ENCODE measurements around the gene PTPN14. TPM values are rescaled to one million over a fixed set of nuclear protein-coding genes. Genes with fewer than 3 reads are reported as not detected.

PTPN14 gene
- total and polyA plus RNA-seq, 2 of the 8 experiments (the other 6 are each of a cell fraction or from before 2014, with no cell fraction given), result 14.4 to 93.6 TPM

GRCh38 chr1:214461305-214461704 is 90.1 kb downstream of the PTPN14 start:
- ChIA-PET CTCF (ENCODE audit: partially characterized antibody) (interaction anchor here (0.7 to 1.3 kb wide), 2 partner anchors 11 to 48 kb away, joined by 3 to 4 read pairs; no protein-coding TSS in a partner anchor), POLR2A (ENCODE audit: partially characterized antibody) (interaction anchor here (1.5 kb wide), 1 partner anchor 89 kb away, joined by 4 read pairs; no protein-coding TSS in a partner anchor)
- Histone ChIP-seq H3K56ac (replicated peaks; ENCODE audit: insufficient read length, low read depth, low read length) (no peak overlapping the region), H2AK5ac (ENCODE audit: low read depth, low read length) (peak overlapping the region; percentile 77; the same call in 1 of the 2 replicates), H3K4ac (replicated peaks; ENCODE audit: insufficient read length, low read depth, low read length) (no peak overlapping the region), H3K23me2 (ENCODE audit: low read depth, low read length) (peaks cover 4% of the 10 kb centered on the region; the same call in 1 of the 2 replicates), H3K27me3 (replicated peaks in 1 of 4; ENCODE audit: control insufficient read depth in 3 of 4, extremely low read depth in 1 of 4, insufficient read depth in 3 of 4, low read length in 3 of 4) (no peaks in the 10 kb centered on the region), H2BK20ac (ENCODE audit: low read length) (no peak overlapping the region), H3K27ac (ENCODE audit: low read depth, low read length) (no peak overlapping the region), H2BK12ac (ENCODE audit: low read depth, low read length) (no peak overlapping the region), H3K18ac (ENCODE audit: extremely low read depth, low read length) (no peak overlapping the region), H3K79me1 (ENCODE audit: low read depth, low read length) (peaks cover 6% of the 10 kb centered on the region; the same call in 1 of the 2 replicates), H3K36me3 (ENCODE audit: control insufficient read depth in 2 of 4, insufficient read depth in 4 of 4, low read length in 3 of 4) (peaks cover 0 to 3% (median 2%) of the 10 kb centered on the region in 4 experiments; a peak in 1 of 8 replicates), H3K23ac (ENCODE audit: insufficient read length) (no peak overlapping the region), H2BK15ac (ENCODE audit: low read length) (no peak overlapping the region), H3K14ac (ENCODE audit: insufficient read length) (no peak overlapping the region), H3K4me3 (ENCODE audit: extremely low read depth in 1 of 4, insufficient read depth in 2 of 4, low read depth in 3 of 4, low read length in 4 of 4) (no peak overlapping the region), H4K5ac (ENCODE audit: insufficient read length, low read depth, low read length) (no peak overlapping the region), H3K79me2 (ENCODE audit: control insufficient read depth in 1 of 2, insufficient read depth in 2 of 2, low read length in 2 of 2) (peaks cover 0 to 67% of the 10 kb centered on the region in 2 experiments; a peak in 2 of 4 replicates), H4K20me1 (replicated peaks in 1 of 2; ENCODE audit: control insufficient read depth in 1 of 2, insufficient read depth in 2 of 2, low read length in 2 of 2) (no peaks in the 10 kb centered on the region), H4K91ac (replicated peaks; ENCODE audit: insufficient read length, low read length) (no peak overlapping the region), H2AFZ (ENCODE audit: low read length) (no peak overlapping the region), H3K9ac (replicated peaks in 1 of 4; ENCODE audit: extremely low read depth in 1 of 4, low read depth in 3 of 4, low read length in 3 of 4) (no peak overlapping the region), H3K9me3 (ENCODE audit: insufficient read depth in 2 of 2, low read depth in 1 of 2, low read length in 1 of 2) (no peaks in the 10 kb centered on the region), H4K8ac (ENCODE audit: extremely low read depth, insufficient read depth, low read length) (no peak overlapping the region), H3K4me2 (ENCODE audit: insufficient read depth in 1 of 2, low read depth in 2 of 2, low read length in 2 of 2) (no peak overlapping the region), H2BK120ac (replicated peaks; ENCODE audit: low read depth, low read length) (no peak overlapping the region), H3K4me1 (replicated peaks in 1 of 4; ENCODE audit: control insufficient read depth in 3 of 4, insufficient read depth in 4 of 4, low read length in 3 of 4) (peaks cover 7 to 13% (median 10%) of the 10 kb centered on the region in 4 experiments), H2BK5ac (ENCODE audit: low read depth, low read length) (no peak overlapping the region)
- FAIRE-seq (no peak), DNase-seq (ENCODE audit: low read depth in 1 of 2, low spot score in 2 of 2) (no peak)
- TF ChIP-seq SIX5 (IDR thresholded peaks at IDR 0.05; ENCODE audit: low read depth, low read length) (no peak), KDM1A (IDR thresholded peaks at IDR 0.05; ENCODE audit: borderline replicate concordance, low read length) (peak; percentile 65; the same call in 1 of the 2 replicates)
- WGBS, 2 experiments (ENCODE audit: extremely low coverage in 1 of 2, insufficient coverage in 1 of 2, insufficient read length in 1 of 2, insufficient replicate concordance in 2 of 2, low coverage in 1 of 2, low lambda C conversion rate in 2 of 2, missing lambda C conversion rate in 1 of 2), result 94% methylated on average over 4 of the region's 4 CpGs; no CpG with 5 or more reads in 1 of the 2 experiments
